Breast epithelium (tissue), 3 donors: Measurements from ENCODE around the gene PLEKHB2.

ENCODE experiments used
- POLR2A ChIP-seq: fragments of 450-650 bp; IDR thresholded peaks from one replicate; pipeline ENCODE4 v1.6.1; 2016; ENCODE audit warnings: antibody characterized with exemption, mild to moderate bottlenecking, moderate library complexity
- POLR2AphosphoS5 ChIP-seq, 3 donors: sonication (generic); formaldehyde crosslinking; IDR thresholded peaks; one replicate each; pipeline ENCODE4 v1.6.1; 2017; ENCODE audit warnings: antibody characterized with exemption in 3 of 3
- TF ChIP-seq, protein P1 (sequence below), 3 donors: fragments of 450-650 bp; IDR thresholded peaks; one replicate each; pipeline ENCODE4 v1.5.1; 2016 to 2017; ENCODE audit warnings: antibody characterized with exemption in 3 of 3, mild to moderate bottlenecking in 3 of 3, moderate library complexity in 3 of 3

GRCh38 chr2:131143803-131144202 lies 38.7 kb downstream of the PLEKHB2 start:
- TF ChIP-seq, protein P1, sequence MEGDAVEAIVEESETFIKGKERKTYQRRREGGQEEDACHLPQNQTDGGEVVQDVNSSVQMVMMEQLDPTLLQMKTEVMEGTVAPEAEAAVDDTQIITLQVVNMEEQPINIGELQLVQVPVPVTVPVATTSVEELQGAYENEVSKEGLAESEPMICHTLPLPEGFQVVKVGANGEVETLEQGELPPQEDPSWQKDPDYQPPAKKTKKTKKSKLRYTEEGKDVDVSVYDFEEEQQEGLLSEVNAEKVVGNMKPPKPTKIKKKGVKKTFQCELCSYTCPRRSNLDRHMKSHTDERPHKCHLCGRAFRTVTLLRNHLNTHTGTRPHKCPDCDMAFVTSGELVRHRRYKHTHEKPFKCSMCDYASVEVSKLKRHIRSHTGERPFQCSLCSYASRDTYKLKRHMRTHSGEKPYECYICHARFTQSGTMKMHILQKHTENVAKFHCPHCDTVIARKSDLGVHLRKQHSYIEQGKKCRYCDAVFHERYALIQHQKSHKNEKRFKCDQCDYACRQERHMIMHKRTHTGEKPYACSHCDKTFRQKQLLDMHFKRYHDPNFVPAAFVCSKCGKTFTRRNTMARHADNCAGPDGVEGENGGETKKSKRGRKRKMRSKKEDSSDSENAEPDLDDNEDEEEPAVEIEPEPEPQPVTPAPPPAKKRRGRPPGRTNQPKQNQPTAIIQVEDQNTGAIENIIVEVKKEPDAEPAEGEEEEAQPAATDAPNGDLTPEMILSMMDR (IDR thresholded peaks at IDR 0.05), result no peak
- TF ChIP-seq POLR2A (no peak), POLR2AphosphoS5 (IDR thresholded peaks at IDR 0.05) (no peak)
